ENCODE data around the gene ITGB1.

Gene ITGB1

DNA sequence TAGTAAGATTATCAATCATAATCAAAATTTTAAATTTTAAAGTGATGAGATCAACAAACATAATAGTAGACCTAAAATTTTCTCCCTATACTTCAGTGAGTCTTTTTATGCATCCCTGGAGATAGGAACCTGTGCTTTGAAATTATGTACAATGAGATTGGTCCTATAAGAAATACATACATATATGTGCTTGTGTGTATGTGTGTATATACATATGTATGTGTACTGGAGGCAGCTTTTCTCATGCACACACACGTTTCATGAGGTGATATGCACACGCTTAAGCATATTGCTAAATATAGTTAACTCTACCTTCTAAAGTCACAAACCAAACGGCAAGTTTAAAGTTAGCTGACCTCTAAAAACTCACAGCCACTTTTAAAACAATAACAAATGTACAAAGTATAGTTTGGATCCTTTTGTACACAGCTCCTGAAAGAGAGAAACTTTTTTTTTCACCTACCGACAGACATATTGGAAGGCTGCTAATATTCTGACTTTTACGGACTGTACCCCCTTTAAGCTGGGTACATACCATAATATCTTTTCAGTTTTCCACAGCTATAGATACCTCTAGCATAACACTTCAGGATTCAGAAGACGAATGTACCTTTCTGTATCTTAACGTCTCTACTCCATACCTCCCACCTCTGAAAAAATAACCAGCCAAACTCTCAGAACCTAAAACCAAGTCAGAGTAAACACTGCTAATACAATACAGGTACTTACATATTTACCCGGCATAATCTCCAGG lies 3.3 kb downstream of the ITGB1 start:
- DNase-seq, result no peak

DNA sequence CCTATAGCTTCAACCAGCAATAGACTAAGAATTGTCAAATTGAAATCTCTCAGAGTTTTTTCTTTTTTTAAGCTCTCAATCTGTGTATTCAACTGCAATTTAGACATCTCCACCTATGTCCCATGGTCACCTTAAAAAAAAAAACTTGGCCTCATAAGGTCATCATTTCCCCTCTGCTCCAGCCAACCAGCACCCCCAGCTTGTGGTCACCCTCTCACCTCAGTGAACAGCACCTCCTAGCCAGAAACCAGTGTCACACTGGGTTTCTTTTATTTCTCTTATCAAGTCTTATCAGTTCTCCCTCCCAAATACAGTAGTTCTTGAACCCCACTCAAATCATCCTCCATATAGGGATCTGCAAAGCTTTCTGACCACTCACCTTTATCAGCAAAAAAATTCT lies 4.0 kb downstream of the ITGB1 start:
- no peak for DNase-seq

DNA sequence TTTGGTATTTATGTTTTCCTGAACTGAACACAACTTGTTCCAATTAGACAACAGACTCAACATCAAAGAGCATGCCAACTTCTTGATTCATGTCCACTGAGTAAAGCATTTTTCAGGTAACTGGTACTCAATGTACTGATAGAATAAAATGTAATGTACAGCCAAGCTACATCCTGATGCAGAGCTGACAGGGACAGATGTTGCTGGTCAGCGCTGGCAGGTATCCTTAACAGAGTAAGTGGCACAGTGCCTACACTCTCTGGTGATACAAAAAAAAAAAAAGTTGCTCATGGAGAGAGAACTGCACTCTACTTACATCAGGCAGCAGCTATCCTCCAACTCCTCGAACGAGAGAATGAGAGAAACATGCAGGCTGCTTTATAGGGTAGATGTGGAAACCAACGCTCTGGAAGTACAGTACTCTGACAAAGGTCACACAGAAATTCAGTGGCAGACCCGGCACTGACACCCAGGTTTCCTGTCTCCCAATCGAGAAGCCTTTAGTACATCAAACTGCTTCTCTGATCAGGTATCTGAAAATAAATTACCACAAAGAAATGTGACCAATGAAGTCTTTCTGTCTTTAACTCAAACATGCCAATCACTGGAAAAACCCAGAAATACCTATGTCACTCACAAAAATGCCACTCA lies 4.6 kb downstream of the ITGB1 start:
- DNase-seq, result no peak

DNA sequence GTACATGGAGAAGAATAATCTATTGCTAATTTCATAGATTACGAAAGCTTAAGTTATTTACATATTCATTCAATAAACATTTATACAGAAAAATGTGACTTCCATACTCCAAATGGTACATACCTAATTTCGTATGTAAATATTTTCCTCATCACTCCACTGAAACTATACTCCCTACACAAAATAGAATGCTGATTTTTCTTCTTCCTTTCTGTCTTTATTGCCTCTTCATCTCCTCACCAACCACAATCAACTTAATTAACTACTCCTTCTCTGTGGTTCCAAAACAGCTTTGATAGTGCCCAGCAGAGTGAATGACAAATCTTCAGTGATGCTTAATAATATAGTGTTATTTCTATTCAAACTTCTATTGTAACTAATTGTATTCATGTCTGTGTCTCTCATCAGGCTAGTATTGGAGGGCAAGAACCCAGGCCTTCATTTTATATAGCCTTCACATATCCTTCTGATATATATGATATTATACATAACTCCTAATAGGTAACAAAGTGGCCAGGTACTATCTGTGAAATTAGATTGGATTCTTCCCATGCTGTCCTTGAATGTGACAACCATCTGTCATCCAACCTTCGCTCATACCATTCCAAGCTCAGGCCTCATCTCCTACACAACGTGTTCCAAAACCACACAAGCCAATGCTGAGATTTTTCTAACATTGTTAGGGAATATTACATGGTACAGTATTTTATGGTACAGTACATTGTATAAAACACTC lies 5.3 kb downstream of the ITGB1 start:
- no peak for DNase-seq

DNA sequence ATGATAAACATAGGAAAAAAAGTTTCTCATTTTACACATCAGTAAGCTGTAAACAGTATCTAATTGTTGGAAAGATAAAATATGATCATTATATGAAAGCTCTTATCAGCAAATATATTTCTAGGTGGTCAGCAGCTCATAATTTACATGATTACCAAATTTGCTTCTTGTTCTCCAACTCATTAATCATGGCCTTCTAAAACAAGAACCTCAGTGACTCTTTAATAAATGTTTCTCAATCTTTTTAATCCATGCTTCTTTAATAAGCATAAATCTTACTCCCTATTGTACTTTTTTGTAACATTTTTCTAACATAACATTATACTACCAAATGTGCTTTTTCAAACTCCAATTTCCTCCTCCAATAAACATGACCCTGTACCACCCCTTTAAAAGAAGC lies 5.9 kb downstream of the ITGB1 start:
- DNase-seq, result no peak

DNA sequence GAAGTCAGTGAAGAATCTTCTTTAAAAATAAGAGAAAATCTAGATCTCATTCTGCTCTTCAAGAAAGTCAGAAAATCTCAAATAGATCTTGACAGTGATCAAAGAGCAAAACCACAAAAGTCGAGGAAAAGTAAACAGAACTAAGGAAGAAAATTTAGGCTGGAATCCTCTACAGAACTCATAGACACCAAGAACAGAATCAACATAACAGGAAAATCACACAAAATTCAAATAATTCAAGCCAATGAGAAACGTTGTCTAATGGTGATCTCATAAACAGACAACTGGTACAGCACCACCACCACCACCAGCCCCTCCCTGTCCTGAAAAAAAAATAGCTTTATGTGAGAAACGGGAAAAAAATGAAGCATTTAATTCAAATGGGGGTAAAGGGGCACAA lies 6.9 kb downstream of the ITGB1 start:
- DNase-seq, result no peak

DNA sequence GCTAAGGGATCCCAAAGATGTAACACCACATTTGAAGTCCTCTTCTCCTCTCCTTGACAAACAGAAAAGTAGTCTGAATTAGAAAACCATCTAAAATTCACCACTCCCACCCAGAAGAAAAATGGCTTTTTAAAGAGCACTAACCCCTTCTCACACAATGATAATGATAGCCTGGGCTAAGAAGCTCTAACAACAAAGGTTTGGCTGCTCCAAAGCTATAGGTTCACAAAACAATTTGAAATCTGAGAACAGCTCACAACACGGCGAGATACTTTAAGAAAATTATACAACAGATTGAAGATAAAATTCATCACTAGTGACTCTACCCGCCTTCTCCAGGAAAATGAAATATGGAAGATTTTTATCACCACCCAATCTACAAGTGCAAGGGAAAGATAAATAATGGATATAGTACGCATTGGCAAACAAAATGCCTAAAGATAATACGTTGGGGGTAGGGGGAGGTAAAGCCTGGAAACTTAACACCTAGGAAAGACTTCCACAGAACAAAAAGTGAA lies 7.4 kb downstream of the ITGB1 start:
- no peak for DNase-seq

DNA sequence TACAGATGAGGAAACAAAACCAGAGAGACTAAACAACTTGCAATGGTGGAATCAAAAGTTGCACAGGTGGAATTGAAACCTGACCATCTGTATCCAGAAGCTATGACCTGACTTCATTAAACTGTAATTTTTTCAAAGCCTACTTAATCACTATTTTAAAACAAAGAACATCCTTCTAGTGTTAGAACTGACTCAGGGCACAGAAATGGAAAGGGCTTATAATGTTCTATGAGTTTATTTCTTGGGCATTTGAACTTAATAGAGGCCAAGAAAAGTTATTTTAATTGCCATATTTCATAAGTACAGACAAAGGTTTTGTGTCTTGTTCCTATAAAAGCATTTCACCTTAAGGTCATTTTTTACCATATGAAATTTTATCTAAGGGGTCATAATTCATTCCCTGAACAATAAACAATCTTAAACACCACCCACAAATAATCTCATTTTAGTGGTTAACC lies 8.8 kb downstream of the ITGB1 start:
- DNase-seq, result no peak

DNA sequence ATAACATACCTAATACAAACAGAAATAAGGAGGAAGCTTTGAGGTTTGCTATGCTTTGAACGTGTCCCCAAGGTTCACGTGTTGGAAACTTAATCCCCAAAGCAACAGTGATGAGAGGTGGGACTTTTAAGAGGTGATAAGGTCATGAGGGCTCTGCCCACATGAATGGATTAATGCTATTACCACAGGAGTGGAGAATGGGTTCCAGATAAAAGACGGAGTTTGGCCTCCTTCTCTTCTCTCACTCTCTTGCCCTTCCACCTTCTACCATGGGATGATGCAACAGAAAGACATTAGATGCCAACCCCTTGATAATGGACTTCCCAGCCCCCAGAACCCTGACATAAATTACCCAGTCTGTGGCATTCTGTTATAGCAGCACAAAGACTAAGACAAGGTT lies 9.6 kb downstream of the ITGB1 start:
- DNase-seq, result peak; percentile 52

DNA sequence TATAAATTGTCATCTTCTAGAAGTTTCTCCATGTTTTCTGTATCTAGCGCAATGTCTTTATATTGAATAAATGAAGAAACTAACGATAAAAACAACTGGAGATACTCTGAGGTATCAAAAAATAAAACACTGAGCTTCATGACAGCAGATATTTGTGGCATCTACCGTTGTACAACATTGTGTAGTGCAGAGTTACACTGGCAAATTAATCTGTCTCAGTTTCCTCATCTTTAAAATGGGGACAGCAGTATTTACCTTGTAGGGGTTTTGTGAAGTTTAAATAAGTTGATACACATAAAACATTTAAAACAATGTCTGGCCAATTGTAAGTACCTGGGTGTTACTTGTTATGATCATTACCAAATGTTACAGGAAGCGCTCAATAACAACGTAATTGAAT lies 10.4 kb downstream of the ITGB1 start:
- no peak for DNase-seq

DNA sequence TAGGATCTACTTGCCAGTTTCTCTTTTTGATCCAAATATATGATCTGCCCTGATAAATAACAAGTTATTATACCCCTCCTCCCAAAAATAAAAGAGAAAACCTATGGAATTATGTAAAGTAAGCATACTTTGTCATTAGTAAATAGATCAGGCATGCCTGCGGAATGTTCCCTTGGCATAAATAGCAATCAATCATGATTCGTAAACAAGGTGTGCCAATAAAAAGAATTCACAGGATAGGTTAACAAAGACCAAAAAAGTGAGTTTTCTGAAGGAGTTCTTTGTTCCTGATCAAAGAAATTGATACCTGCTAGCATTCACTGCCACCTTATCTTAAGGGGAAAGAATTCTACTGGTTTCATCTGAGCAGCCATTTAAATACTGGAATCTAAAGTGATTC lies 11.9 kb downstream of the ITGB1 start:
- DNase-seq, result no peak

DNA sequence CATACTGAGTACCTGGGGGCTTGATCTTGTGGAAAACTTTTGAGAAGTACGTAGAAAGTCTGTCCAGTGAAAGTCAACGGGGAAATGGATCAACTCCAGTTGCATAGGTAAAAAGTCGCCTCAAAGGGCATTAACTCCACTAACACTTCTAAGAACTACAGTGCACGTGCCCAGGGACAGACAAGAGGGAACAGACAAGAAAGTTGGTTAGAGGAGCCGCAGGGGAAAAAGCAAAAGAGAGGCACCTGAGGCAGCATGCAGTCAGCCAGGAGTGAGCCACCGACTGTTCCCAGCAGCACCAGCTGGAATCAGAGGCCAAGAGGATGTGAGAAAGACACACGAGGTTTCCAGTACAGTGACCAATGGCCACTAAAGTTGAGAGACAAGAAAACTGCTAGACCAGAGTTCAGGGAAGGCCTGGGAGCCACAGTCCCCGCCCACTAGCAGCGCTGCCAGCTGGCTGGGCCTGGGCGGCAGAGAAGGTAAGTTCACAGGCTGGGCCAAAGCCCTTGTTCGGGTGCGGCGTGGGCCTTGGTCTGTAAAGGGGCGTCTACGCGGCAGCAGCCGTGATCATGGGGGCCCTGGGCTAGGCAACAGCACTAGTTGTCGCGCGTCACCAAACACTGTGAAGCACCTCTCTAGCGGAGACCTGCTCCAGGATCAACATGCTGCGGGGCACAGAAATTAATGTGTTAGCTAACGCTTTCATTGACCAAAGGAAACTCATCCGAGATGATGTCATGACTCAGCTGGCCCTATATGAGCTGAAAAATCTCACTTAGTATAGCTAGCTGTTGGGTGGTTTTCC lies 14.0 kb downstream of the ITGB1 start:
- DNase-seq, result no peak

DNA sequence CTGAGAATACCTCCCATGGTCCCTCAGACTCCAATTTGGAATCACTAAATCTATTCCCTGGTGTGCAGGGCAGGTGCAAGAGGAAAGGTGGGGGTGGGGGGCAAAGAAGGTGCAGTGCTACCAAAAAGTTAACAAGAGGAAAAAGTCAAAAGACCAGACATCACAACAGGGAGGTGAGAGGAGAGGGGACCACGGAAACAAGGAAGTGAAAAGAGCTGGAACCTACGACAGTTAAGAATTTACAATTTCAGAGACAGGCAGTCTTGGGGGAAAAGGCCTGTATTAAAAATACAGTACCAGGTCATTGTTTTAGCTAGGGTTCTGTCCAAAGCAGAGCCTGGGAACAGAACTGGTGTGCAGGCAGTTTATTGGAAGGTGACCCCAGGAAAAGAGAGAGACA lies 14.6 kb downstream of the ITGB1 start:
- DNase-seq, result no peak

DNA sequence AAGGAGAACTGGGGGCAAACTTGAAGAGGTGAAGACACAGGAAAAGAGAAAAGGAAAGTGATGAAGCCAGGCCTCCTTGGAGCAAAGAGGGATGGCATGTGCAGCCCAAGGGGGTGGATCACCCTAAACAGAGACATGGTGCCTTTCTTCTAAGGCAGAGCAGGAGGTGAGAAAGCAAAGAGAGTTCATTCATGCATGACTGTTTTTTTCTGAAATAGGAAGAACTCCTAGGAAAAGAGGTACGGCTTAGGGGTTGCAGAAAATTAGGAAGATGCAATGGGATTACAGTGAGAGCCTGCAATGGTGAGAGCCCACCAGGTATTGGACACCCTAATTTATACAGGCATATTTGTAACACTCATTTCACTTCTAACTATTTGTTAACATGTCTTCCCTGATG lies 15.9 kb downstream of the ITGB1 start:
- no peak for DNase-seq

DNA sequence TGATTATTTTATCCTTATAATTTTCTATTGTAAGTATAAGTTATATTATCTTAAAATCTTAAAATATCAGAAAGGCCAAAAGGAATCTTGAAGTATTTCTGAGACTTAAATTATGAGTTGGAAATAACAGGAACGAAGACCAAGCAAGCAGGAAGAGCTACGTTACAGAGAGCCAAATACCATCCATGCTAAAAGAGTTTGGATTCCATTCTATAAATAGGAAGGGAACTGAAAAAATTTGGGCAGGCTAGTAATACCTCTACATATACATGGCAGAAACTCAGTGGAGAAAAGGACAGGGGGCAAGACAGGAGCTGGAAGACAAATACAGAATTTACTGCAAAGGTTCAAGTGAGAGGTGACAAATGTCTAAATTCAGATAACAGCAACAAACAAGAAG lies 16.7 kb downstream of the ITGB1 start:
- DNase-seq, result no peak

DNA sequence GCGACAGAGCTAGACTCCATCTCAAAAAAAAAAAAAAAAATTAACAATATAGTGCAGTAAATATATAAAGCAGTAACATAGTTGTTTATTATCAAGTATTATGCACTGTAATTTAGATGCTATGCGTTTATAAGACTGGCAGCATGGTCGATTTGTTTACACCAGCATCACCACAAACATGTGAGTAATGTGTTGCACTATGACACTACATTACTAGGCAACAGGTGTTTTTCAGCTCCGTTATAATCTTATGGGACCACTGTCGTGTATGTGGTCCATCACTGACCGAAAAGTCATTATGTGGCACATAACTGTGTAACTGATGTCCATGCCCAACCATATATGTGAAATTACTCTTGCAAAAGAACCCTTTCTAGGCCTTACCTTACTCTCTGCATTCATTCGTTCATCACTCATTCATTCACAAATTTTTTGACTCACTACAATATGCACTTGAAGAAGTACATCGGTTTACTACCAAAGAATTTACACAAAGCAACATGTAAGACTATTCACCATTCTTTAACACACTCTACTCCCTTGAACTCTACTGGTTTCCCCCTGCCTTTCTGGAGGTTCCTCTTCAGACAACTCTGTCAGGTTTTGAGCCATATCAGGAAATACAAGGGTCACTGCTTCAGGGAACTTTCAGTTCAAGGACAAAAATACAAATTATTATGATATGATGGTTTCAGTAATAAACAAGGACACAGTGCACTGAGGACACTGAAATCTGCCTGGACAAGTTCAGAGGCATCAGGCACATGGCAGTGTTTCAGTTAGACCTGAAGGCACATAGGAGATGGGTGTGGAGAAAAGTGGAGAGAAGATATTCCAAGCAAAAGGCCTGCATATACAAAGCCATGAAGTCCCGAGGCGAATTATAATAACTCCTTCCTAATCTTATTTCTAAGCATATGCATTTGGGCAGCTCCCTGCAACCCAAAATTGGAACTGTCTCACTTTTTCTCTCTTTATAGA lies 17.4 kb downstream of the ITGB1 start:
- no peak for DNase-seq

DNA sequence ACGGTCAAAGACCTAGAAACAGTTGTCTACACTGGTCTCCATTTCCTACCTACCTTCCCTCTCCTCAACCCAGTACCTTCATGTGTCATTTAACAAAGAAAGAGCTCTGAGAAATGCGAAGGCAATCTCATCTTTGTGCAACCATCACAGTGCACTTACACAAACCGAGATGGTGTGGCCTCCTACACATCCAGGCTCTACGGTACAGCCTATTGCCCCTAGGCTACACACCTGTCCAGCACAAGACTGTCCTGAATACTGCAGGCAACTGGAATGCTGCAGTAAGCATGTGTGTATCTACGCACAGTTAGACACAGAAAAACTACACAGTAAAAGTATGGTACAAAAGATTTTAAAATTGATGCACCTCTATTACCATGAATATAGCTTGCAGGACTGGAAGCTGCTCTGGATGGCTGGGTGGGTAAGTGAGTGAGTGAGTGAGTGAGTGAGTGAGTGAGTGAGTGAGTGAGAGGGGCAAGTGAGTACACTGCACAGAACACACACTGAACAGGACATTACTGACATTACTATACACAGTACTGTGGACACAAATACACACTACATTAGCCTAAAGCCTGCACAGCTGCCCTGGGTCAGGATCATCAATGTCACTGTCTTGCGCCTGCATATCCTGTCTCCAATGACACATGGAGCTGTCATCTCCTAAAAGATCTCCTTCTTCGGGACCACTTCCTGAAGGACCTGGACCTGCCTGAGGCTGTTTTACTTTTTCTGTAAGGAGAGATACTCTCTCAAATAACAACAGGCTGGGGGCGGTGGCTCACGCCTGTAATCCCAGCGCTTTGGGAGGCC lies 18.5 kb downstream of the ITGB1 start:
- DNase-seq, result no peak

DNA sequence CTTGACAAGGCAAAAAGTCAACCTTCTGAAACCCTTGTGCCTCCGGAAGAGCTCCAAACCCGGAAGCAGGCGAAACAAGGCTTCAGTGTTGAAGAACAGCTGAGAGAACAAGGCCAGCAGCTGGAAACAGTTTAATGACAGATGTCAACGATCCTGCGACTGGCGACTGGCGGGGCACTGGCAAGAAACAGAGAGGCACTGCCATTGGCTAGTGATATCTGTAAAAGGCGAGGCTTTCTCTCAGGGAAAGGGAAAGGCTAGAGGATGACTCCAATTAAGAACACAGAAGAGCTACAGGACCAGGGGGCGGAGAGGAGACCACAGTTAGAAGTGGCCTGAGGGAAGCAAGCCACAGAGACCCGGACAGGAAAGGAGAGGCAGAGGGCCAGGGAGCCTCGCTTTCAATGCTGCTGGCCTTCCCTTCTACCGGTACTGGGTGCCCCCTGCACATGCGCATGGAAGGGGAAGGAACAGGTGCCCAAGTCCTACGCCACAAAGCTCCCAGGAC lies 19.4 kb downstream of the ITGB1 start:
- DNase-seq, result no peak

DNA sequence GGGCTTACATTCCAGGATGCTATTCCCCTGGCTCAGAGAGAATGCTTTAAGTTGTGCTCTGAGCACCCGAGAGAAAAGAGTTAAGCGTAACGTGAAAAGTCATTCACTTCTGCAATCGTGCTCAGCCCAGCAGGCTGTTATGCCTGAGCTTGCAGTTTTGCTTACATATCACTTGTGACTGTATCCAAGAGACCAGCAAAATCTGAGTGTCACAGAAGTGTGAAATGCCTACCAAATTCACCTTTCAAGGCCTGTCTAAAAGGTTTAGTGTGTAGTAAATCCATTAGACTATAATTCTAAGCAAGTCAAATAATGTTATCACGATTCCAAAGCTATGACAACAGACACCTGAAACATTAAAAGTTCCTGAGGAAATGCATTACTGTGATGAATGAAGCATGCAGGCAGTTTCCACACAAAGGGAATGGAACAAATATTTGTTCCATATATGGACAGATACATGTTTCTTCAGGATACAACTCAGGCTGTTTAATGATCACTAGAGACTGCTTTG lies 20.1 kb downstream of the ITGB1 start:
- no peak for DNase-seq

DNA sequence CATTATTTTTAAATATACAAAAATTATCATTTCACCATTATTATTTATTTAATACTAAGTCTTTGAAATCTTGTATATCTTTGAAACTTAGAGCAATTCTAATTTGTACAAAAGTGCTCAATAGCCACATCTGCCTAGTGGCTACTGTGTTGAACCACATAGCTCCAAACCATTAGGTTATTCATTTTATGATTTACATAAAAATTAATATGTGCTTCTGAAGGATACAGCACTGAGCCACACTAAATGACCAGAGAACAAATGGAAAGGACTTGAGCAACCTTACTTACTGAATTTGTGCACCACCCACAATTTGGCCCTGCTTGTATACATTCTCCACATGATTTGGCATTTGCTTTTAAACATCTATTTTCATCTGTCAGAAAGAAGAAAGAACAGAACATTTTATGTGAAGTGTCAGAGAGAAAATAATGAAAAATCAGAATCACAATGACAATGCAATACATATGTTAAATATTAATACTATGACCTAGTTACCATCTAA lies 25.8 kb downstream of the ITGB1 start:
- no peak for DNase-seq
